Stimulated activated CD8-positive, alpha-beta memory T cell treated with anti-CD3 and anti-CD28 coated beads, Interleukin-7, amount 100 ng/mL, for 48 hours (primary cell): ENCODE data around the gene TPRX1.
"Not testable (repeated sequence)": the region's sequence is repeated elsewhere in the genome, so short reads cannot be mapped to it uniquely, and the experiment has no call there.

ENCODE experiments used
- DNase-seq, 2 donors: peaks; one replicate each; pipeline ENCODE4 v3.0.0-alpha.2; 2020; ENCODE audit warnings: low read depth in 1 of 2; ENCODE audit errors: extremely low read depth in 1 of 2

The TPRX1 gene

GRCh38 chr19:47802521-47803043 is 1.8 kb downstream of the TPRX1 start:
- DNase-seq, result no peak

- no peak for DNase-seq
Measured at GRCh38 chr19:47801270-47801669, 3.1 kb downstream of the TPRX1 start.

GRCh38 chr19:47798904-47799266 is 5.5 kb downstream of the TPRX1 start:
- no peak for DNase-seq

- no peak for DNase-seq
Measured at GRCh38 chr19:47797996-47798903, 6.1 kb downstream of the TPRX1 start.

- DNase-seq, result no peak
Measured at GRCh38 chr19:47796785-47797184, 7.6 kb downstream of the TPRX1 start.

- DNase-seq, result no peak
Measured at GRCh38 chr19:47794526-47794925, 9.8 kb downstream of the TPRX1 start.

GRCh38 chr19:47792616-47793015 is 11.7 kb downstream of the TPRX1 start:
- DNase-seq, result no peak

- DNase-seq, result peak; percentile 59 to 77
Measured at GRCh38 chr19:47790398-47790814, 13.9 kb downstream of the TPRX1 start.

GRCh38 chr19:47789811-47790210 is 14.5 kb downstream of the TPRX1 start:
- DNase-seq, result not testable (repeated sequence)

GRCh38 chr19:47787307-47787706 is 17.0 kb downstream of the TPRX1 start:
- not testable (repeated sequence) for DNase-seq

GRCh38 chr19:47786566-47786965 is 17.8 kb downstream of the TPRX1 start:
- no peak for DNase-seq

GRCh38 chr19:47781590-47782262 is 22.6 kb downstream of the TPRX1 start:
- no peak for DNase-seq

- no peak for DNase-seq
Measured at GRCh38 chr19:47780215-47780551, 24.2 kb downstream of the TPRX1 start.

- no peak for DNase-seq
Measured at GRCh38 chr19:47779524-47780214, 24.7 kb downstream of the TPRX1 start.

GRCh38 chr19:47778954-47779351 is 25.4 kb downstream of the TPRX1 start:
- no peak for DNase-seq

GRCh38 chr19:47778049-47778953 is 26.1 kb downstream of the TPRX1 start, which contains the start of gene SELENOW:
SELENOW (plus strand) TSS chr19:47778703; CDS start chr19:47778786, 83 bp downstream.
- peak; percentile 58 to 74 for DNase-seq

GRCh38 chr19:47777245-47778048 is 26.9 kb downstream of the TPRX1 start:
- not testable (repeated sequence) for DNase-seq

- DNase-seq, result no peak
Measured at GRCh38 chr19:47776568-47776967, 27.8 kb downstream of the TPRX1 start.

- not testable (repeated sequence) for DNase-seq
Measured at GRCh38 chr19:47771291-47771690, 33.1 kb downstream of the TPRX1 start.
